Erythroblast (primary cell): ENCODE results near the gene TTC27.

Source experiments
- GATA1 ChIP-seq: IDR thresholded peaks from 2 replicates; pipeline ENCODE4 v1.6.1; 2011; ENCODE audit warnings: low read depth, mild to moderate bottlenecking, control low read depth, low read length, moderate library complexity
- POLR2A ChIP-seq: IDR thresholded peaks from 2 replicates; pipeline ENCODE4 v1.6.1; 2011; ENCODE audit warnings: mild to moderate bottlenecking, low read length

DNA sequence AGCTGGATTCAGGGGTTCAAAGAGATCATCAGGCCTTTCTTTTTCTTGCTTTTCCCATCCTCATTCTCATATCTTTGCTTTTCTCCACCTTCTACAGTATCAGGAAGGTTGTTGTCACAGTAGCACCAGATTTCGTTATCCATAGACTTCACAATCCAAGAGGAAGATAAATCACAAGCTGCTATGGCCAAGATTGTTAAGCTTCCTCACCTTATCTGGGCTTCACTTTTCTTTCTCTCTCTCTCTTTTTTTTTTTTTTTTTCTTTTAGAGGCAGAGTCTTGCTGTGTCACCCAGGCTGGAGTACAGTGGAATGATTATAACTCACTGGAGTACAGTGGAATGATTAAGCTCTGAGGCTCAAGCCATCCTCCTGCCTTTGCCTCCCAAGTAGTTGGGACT lies 93.5 kb downstream of the TTC27 start:
- no peak for TF ChIP-seq POLR2A
- no peak for TF ChIP-seq GATA1
